OCI-LY1 (cell line): Measurements from ENCODE around the gene HOXC6.

Experiments
- H2AFZ ChIP-seq: fragments of 200-600 bp; sonication (generic), shearing (Covaris generic); 2 replicates; pipeline ENCODE4 v1.6.0; 2014; ENCODE audit warnings: antibody characterized with exemption, mild to moderate bottlenecking, low read length
- H3F3A ChIP-seq: fragments of 200-600 bp; sonication (generic), shearing (Covaris generic); 2 replicates; pipeline ENCODE4 v1.6.0; 2014; ENCODE audit warnings: mild to moderate bottlenecking, antibody characterized with exemption, low read length, moderate library complexity; ENCODE audit not compliant: insufficient read depth
- H3K27ac ChIP-seq: fragments of 200-600 bp; sonication (generic); 2 replicates; pipeline ENCODE4 v1.5.1; 2014; ENCODE audit warnings: low read length, mixed run types, mild to moderate bottlenecking, low read depth; ENCODE audit not compliant: poor library complexity, severe bottlenecking
- H3K27me3 ChIP-seq: fragments of 200-600 bp; sonication (generic); 2 replicates; pipeline ENCODE4 v1.6.0; 2014; ENCODE audit warnings: antibody characterized with exemption, mild to moderate bottlenecking, low read length, moderate library complexity; ENCODE audit not compliant: insufficient read depth
- H3K36me3 ChIP-seq: fragments of 200-600 bp; sonication (generic); 2 replicates; pipeline ENCODE4 v1.6.1; 2014; ENCODE audit warnings: mild to moderate bottlenecking, antibody characterized with exemption, low read length, moderate library complexity, mixed read lengths; ENCODE audit not compliant: insufficient read depth
- H3K4me1 ChIP-seq: fragments of 200-600 bp; sonication (generic); 2 replicates; pipeline ENCODE4 v1.5.1; 2014; ENCODE audit warnings: mild to moderate bottlenecking, low read length, moderate library complexity; ENCODE audit not compliant: insufficient read depth, severe bottlenecking
- H3K4me2 ChIP-seq: fragments of 200-600 bp; sonication (generic), shearing (Covaris generic); 2 replicates; pipeline ENCODE4 v1.6.1; 2014; ENCODE audit warnings: low read length
- H3K4me3 ChIP-seq: fragments of 200-600 bp; sonication (generic); 2 replicates; pipeline ENCODE4 v1.5.1; 2014; ENCODE audit warnings: low read length, low read depth, mild to moderate bottlenecking, mixed read lengths; ENCODE audit not compliant: poor library complexity, severe bottlenecking
- H3K79me2 ChIP-seq: fragments of 200-600 bp; shearing (Covaris generic); 2 replicates; pipeline ENCODE4 v1.6.1; 2016; ENCODE audit warnings: mixed run types, low read length, mixed read lengths; ENCODE audit not compliant: insufficient read depth
- H3K9ac ChIP-seq: fragments of 200-600 bp; sonication (generic), shearing (Covaris generic); 2 replicates; pipeline ENCODE4 v1.6.1; 2014; ENCODE audit warnings: mild to moderate bottlenecking, low read length, mixed read lengths
- H3K9me2 ChIP-seq: fragments of 200-600 bp; sonication (generic), shearing (Covaris generic); 2 replicates; pipeline ENCODE4 v1.6.1; 2014; ENCODE audit warnings: low read depth, mild to moderate bottlenecking, low read length, mixed read lengths
- H3K9me3 ChIP-seq: fragments of 200-600 bp; shearing (Covaris generic); 2 replicates; pipeline ENCODE4 v1.6.1; 2014; ENCODE audit warnings: low read length, mixed read lengths
- H4K20me1 ChIP-seq: fragments of 200-600 bp; sonication (generic), shearing (Covaris generic); 2 replicates; pipeline ENCODE4 v1.6.0; 2016; ENCODE audit warnings: mild to moderate bottlenecking, low read length; ENCODE audit not compliant: insufficient read depth
- EZH2 ChIP-seq: fragments of 200-600 bp; sonication (generic), shearing (Covaris generic); IDR thresholded peaks from 2 replicates; pipeline ENCODE4 v1.8.0; 2017; ENCODE audit warnings: borderline replicate concordance, mixed run types, mild to moderate bottlenecking, antibody characterized with exemption, low read length, moderate library complexity, mixed read lengths
- TF ChIP-seq, protein P1 (sequence below): fragments of 200-600 bp; sonication (generic), shearing (Covaris generic); IDR thresholded peaks from 2 replicates; pipeline ENCODE4 v1.5.1; 2017; ENCODE audit warnings: mild to moderate bottlenecking, antibody characterized with exemption, low read length, moderate library complexity, mixed read lengths

Gene HOXC6

DNA sequence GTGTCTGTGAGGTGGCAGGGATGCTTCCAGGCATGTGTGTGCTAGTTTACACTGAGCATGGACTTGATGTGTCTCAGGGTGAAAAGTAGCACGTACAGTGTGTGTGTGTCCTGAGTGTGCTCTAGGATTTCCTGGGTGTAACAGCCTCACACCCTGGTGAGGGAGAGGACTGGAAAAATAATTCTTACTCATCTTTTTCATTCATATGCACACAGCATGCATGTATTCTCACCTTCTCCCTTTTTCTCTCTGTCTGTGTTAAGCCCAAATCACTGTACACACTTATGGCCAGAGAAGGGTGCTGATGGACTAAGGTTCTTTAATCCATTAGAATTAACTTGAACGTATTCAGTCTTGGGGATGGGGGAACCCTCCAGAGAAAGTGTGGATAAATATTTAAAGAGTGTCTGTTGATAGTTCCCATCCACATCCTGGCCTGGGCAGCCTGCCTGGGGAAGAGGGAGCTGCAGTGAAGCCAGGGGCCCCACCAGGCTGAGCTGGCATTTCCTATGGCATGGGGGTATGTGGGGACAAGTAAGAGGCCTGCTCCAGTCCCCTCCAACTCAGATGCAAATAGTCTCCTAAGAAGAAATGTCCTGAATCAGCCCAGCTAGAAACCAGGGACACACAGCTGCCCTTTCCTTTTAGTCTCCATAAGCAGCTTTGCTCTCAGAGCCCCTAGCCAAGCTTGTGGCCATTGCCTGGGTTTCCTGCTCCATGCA, 20.5 kb upstream of the HOXC6 start:
- no peak overlapping the region for H3K4me3 ChIP-seq
- H3K9me3 ChIP-seq, result no peaks in the 10 kb centered on the region
- no peaks in the 10 kb centered on the region for H3F3A ChIP-seq
- H3K9me2 ChIP-seq, result no peaks in the 10 kb centered on the region
- TF ChIP-seq, protein P1, sequence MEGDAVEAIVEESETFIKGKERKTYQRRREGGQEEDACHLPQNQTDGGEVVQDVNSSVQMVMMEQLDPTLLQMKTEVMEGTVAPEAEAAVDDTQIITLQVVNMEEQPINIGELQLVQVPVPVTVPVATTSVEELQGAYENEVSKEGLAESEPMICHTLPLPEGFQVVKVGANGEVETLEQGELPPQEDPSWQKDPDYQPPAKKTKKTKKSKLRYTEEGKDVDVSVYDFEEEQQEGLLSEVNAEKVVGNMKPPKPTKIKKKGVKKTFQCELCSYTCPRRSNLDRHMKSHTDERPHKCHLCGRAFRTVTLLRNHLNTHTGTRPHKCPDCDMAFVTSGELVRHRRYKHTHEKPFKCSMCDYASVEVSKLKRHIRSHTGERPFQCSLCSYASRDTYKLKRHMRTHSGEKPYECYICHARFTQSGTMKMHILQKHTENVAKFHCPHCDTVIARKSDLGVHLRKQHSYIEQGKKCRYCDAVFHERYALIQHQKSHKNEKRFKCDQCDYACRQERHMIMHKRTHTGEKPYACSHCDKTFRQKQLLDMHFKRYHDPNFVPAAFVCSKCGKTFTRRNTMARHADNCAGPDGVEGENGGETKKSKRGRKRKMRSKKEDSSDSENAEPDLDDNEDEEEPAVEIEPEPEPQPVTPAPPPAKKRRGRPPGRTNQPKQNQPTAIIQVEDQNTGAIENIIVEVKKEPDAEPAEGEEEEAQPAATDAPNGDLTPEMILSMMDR, result no peak
- no peak for TF ChIP-seq EZH2
- no peak overlapping the region for H3K4me2 ChIP-seq
- H3K27ac ChIP-seq, result no peak overlapping the region
- no peak overlapping the region for H3K9ac ChIP-seq
- peaks cover 7% of the 10 kb centered on the region; the same call in 1 of the 2 replicates for H3K27me3 ChIP-seq
- peaks cover 6% of the 10 kb centered on the region for H3K4me1 ChIP-seq
- H3K79me2 ChIP-seq, result no peaks in the 10 kb centered on the region
- no peak overlapping the region for H2AFZ ChIP-seq
- no peaks in the 10 kb centered on the region for H3K36me3 ChIP-seq
- no peaks in the 10 kb centered on the region for H4K20me1 ChIP-seq

DNA sequence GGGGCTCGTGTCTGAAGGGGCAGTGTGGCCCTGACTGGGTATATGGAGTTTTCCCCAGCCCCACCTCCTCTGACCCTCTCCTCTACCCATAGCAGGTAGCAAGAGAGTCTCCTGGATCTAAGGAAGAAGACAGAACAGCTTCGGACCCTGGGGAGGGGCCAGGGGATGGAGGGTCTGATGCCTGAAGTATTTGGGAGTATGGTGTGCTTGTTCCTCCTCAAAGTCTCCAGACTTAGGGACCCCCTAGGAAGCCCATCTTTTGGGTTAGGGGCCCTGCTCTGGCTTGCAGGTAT, 20.0 kb upstream of the HOXC6 start:
- no peak overlapping the region for H2AFZ ChIP-seq
- H3K9me2 ChIP-seq, result no peaks in the 10 kb centered on the region
- no peak overlapping the region for H3K4me2 ChIP-seq
- no peaks in the 10 kb centered on the region for H3F3A ChIP-seq
- H3K27me3 ChIP-seq, result peaks cover 10% of the 10 kb centered on the region; the same call in 1 of the 2 replicates
- no peaks in the 10 kb centered on the region for H3K36me3 ChIP-seq
- no peaks in the 10 kb centered on the region for H4K20me1 ChIP-seq
- no peak overlapping the region for H3K27ac ChIP-seq
- peaks cover 6% of the 10 kb centered on the region for H3K4me1 ChIP-seq
- no peak for TF ChIP-seq EZH2
- TF ChIP-seq, protein P1, result no peak
- no peak overlapping the region for H3K9ac ChIP-seq
- H3K79me2 ChIP-seq, result no peaks in the 10 kb centered on the region
- H3K4me3 ChIP-seq, result no peak overlapping the region
- H3K9me3 ChIP-seq, result no peaks in the 10 kb centered on the region

DNA sequence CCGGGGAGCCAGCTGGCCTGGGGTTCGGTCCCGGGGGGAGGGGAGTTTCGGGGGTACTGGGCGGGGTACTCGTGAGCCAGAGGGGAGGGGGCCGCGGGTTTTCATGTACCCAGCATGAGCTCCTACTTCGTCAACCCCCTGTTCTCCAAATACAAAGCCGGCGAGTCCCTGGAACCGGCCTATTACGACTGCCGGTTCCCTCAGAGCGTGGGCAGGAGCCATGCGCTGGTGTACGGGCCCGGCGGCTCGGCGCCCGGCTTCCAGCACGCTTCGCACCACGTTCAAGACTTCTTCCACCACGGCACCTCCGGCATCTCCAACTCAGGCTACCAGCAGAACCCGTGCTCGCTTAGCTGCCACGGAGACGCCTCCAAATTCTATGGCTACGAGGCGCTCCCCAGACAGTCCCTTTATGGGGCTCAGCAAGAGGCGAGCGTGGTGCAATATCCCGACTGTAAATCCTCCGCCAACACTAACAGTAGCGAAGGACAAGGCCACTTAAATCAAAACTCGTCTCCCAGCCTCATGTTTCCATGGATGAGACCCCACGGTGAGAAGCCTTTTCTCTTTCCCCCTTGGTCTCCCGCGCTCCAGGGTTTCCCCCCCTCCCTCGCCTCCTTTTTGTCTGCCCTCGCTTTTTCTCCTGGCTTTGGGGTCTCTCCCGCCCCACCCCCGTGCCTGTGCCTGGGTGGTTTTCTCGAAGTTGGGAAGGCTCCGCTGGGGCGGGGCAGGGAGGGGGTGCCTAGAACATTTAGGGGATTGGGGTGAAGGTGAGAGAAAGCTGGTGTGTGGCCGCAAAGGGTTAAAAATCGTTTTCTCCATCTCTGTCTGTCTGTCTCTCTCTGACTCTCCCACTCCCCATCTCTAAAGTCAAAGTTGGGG, 18.8 kb upstream of the HOXC6 start:
- no peak overlapping the region for H2AFZ ChIP-seq
- no peak overlapping the region for H3K9ac ChIP-seq
- H3K9me2 ChIP-seq, result no peaks in the 10 kb centered on the region
- H3K36me3 ChIP-seq, result no peaks in the 10 kb centered on the region
- no peak overlapping the region for H3K27ac ChIP-seq
- H3K4me1 ChIP-seq, result peaks cover 6% of the 10 kb centered on the region
- no peak for TF ChIP-seq EZH2
- TF ChIP-seq, protein P1, result no peak
- no peak overlapping the region; the same call in 1 of the 2 replicates for H3K4me2 ChIP-seq
- H3F3A ChIP-seq, result no peaks in the 10 kb centered on the region
- no peaks in the 10 kb centered on the region for H3K9me3 ChIP-seq
- no peaks in the 10 kb centered on the region for H4K20me1 ChIP-seq
- H3K79me2 ChIP-seq, result no peaks in the 10 kb centered on the region
- no peak overlapping the region for H3K4me3 ChIP-seq
- H3K27me3 ChIP-seq, result peaks cover 10% of the 10 kb centered on the region; the same call in 1 of the 2 replicates
